A673 (cell line): ENCODE data around the gene RIT1.

ENCODE experiments used
- EZH2 ChIP-seq: fragments of 200-600 bp; sonication (generic); IDR thresholded peaks from 2 replicates; pipeline ENCODE4 v1.6.1; 2017; ENCODE audit warnings: borderline replicate concordance, low read depth, mild to moderate bottlenecking, mixed read lengths, antibody characterized with exemption, low read length; ENCODE audit not compliant: poor library complexity, severe bottlenecking
- TF ChIP-seq, protein P1 (sequence below): fragments of 300-800, 200-600 bp; sonication (generic); conservative IDR thresholded peaks from 2 replicates; pipeline ENCODE4 v1.5.1; 2017; ENCODE audit warnings: low read depth, mild to moderate bottlenecking, antibody characterized with exemption, low read length, moderate library complexity, mixed read lengths

DNA sequence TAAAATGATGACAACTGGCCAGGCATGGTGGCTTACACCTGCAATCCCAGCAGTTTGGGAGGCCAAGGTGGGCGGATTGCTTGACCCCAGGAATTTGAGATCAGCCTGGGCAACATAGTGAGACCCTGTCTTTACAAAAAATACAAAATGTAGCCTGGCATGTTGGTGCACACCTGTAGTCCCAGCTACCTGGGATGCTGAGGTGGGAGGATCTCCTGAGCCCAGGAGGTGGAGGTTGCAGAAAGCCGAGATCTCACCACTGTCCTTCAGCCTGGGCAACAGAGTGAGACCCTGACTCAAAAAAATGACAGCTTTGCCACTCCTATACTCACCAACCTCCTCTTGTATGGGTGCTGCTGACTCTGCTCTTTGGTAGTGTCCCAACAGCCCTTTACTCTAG lies 33.2 kb downstream of the RIT1 start:
- TF ChIP-seq, protein P1, sequence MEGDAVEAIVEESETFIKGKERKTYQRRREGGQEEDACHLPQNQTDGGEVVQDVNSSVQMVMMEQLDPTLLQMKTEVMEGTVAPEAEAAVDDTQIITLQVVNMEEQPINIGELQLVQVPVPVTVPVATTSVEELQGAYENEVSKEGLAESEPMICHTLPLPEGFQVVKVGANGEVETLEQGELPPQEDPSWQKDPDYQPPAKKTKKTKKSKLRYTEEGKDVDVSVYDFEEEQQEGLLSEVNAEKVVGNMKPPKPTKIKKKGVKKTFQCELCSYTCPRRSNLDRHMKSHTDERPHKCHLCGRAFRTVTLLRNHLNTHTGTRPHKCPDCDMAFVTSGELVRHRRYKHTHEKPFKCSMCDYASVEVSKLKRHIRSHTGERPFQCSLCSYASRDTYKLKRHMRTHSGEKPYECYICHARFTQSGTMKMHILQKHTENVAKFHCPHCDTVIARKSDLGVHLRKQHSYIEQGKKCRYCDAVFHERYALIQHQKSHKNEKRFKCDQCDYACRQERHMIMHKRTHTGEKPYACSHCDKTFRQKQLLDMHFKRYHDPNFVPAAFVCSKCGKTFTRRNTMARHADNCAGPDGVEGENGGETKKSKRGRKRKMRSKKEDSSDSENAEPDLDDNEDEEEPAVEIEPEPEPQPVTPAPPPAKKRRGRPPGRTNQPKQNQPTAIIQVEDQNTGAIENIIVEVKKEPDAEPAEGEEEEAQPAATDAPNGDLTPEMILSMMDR: no peak
- no peak for TF ChIP-seq EZH2
